Neuronal stem cell (in vitro differentiated cells): Measurements from ENCODE around the gene ARHGAP31.

ENCODE experiments used
- DNase-seq: peaks from one replicate; pipeline ENCODE4 v3.0.0-alpha.2; 2013; ENCODE audit warnings: low spot score
- H2AFZ ChIP-seq: one replicate; pipeline ENCODE4 v1.6.1; 2013; ENCODE audit warnings: mild to moderate bottlenecking, low read length, inconsistent platforms
- H2AK5ac ChIP-seq: 2 replicates; pipeline ENCODE4 v1.6.1; 2013; ENCODE audit warnings: low read depth, mild to moderate bottlenecking, inconsistent platforms, low read length, moderate library complexity, mixed read lengths
- H2BK120ac ChIP-seq: 2 replicates; pipeline ENCODE4 v1.6.1; 2013; ENCODE audit warnings: low read depth, mild to moderate bottlenecking, inconsistent platforms, low read length, moderate library complexity, mixed read lengths
- H2BK12ac ChIP-seq: one replicate; pipeline ENCODE4 v1.6.1; 2013; ENCODE audit warnings: low read length, inconsistent platforms
- H2BK15ac ChIP-seq: 2 replicates; pipeline ENCODE4 v1.6.1; 2013; ENCODE audit warnings: mild to moderate bottlenecking, low read length, inconsistent platforms, mixed read lengths
- H2BK5ac ChIP-seq: one replicate; pipeline ENCODE4 v1.6.1; 2013; ENCODE audit warnings: inconsistent platforms, mild to moderate bottlenecking, low read length, moderate library complexity
- H3K14ac ChIP-seq: one replicate; pipeline ENCODE4 v1.6.1; 2013; ENCODE audit warnings: low read length, inconsistent platforms
- H3K18ac ChIP-seq: 2 replicates; pipeline ENCODE4 v1.6.1; 2013; ENCODE audit warnings: low read length, inconsistent platforms
- H3K23ac ChIP-seq: 2 replicates; pipeline ENCODE4 v1.6.1; 2013; ENCODE audit warnings: low read depth, mild to moderate bottlenecking, mixed read lengths, low read length, inconsistent platforms; ENCODE audit not compliant: poor library complexity
- H3K27ac ChIP-seq: replicated peaks from 3 replicates; pipeline ENCODE4 v1.5.1; 2013; ENCODE audit warnings: low read length, inconsistent platforms
- H3K27me3 ChIP-seq, 3 experiments: 2 replicates each; pipeline ENCODE4 v1.6.1; 2013; ENCODE audit warnings: low read length in 3 of 3, mild to moderate bottlenecking in 2 of 3, inconsistent platforms in 1 of 3, low read depth in 1 of 3, mixed read lengths in 1 of 3, moderate library complexity in 1 of 3; ENCODE audit not compliant: control insufficient read depth in 3 of 3, insufficient read depth in 3 of 3
- H3K36me3 ChIP-seq, 2 donors: replicated peaks in 1 of 2; 2 replicates each; pipeline ENCODE4 v1.6.1; 2013; ENCODE audit warnings: low read length in 2 of 2; ENCODE audit not compliant: control insufficient read depth in 2 of 2, insufficient read depth in 2 of 2
- H3K4ac ChIP-seq: 2 replicates; pipeline ENCODE4 v1.6.1; 2013; ENCODE audit warnings: inconsistent platforms, mild to moderate bottlenecking, low read length, moderate library complexity
- H3K4me1 ChIP-seq, 2 donors: 1 replicate in 1 of 2; 2 replicates in 1 of 2; pipeline ENCODE4 v1.6.1; 2013; ENCODE audit warnings: low read length in 2 of 2, low read depth in 1 of 2; ENCODE audit not compliant: control insufficient read depth in 2 of 2, insufficient read depth in 1 of 2
- H3K4me2 ChIP-seq: one replicate; pipeline ENCODE4 v1.6.1; 2013; ENCODE audit warnings: mild to moderate bottlenecking, low read length, inconsistent platforms; ENCODE audit not compliant: insufficient read depth, poor library complexity, severe bottlenecking
- H3K4me3 ChIP-seq, 2 donors: 2 replicates each; pipeline ENCODE4 v1.5.1; 2013; ENCODE audit warnings: low read length in 2 of 2, mild to moderate bottlenecking in 2 of 2, inconsistent platforms in 1 of 2, moderate library complexity in 1 of 2
- H3K79me1 ChIP-seq: one replicate; pipeline ENCODE4 v1.6.1; 2013; ENCODE audit warnings: low read depth, mild to moderate bottlenecking, inconsistent platforms, low read length, moderate library complexity
- H3K9ac ChIP-seq: one replicate; pipeline ENCODE4 v1.6.1; 2013; ENCODE audit warnings: mild to moderate bottlenecking, low read depth, low read length, inconsistent platforms; ENCODE audit not compliant: poor library complexity
- H3K9me3 ChIP-seq, 2 donors: replicated peaks in 1 of 2; 2 replicates each; pipeline versions ENCODE3 to v1.6.1; 2013; ENCODE audit warnings: low read length in 2 of 2, mild to moderate bottlenecking in 2 of 2, inconsistent platforms in 1 of 2, low read depth in 1 of 2, mixed read lengths in 1 of 2, moderate library complexity in 1 of 2; ENCODE audit not compliant: control insufficient read depth in 2 of 2, insufficient read depth in 1 of 2
- H4K8ac ChIP-seq: one replicate; pipeline ENCODE4 v1.6.1; 2013; ENCODE audit warnings: low read depth, mild to moderate bottlenecking, inconsistent platforms, low read length, moderate library complexity
- H4K91ac ChIP-seq: one replicate; pipeline ENCODE4 v1.6.1; 2013; ENCODE audit warnings: low read length, low read depth, mild to moderate bottlenecking, inconsistent platforms; ENCODE audit not compliant: poor library complexity
- WGBS, 2 donors: extraction: QIAGEN DNeasy Blood & Tissue Kit; methylation state at CpG; one replicate each; pipeline ENCODE4 v1.1.7; 2013; ENCODE audit warnings: missing lambda C conversion rate in 2 of 2, mixed read lengths in 1 of 2; ENCODE audit not compliant: insufficient read length in 2 of 2, insufficient replicate concordance in 1 of 2; ENCODE audit errors: extremely low coverage in 2 of 2; 5-methylcytosine and 5-hydroxymethylcytosine counted together

The ARHGAP31 gene

GRCh38 chr3:119416873-119417272 lies 122.7 kb downstream of the ARHGAP31 start:
- Histone ChIP-seq H4K8ac (no peak overlapping the region), H3K4ac (no peak overlapping the region), H4K91ac (no peak overlapping the region), H3K4me3 (no peak overlapping the region), H3K23ac (no peak overlapping the region), H3K27ac (no peak overlapping the region), H2BK12ac (no peak overlapping the region), H2BK120ac (no peak overlapping the region), H2BK15ac (no peak overlapping the region), H3K4me1 (no peaks in the 10 kb centered on the region), H3K4me2 (no peak overlapping the region), H3K27me3 (no peaks in the 10 kb centered on the region), H3K9ac (no peak overlapping the region), H3K36me3 (no peaks in the 10 kb centered on the region), H2BK5ac (no peak overlapping the region), H2AFZ (no peak overlapping the region), H3K9me3 (no peaks in the 10 kb centered on the region), H3K14ac (no peak overlapping the region), H2AK5ac (no peak overlapping the region), H3K79me1 (no peaks in the 10 kb centered on the region), H3K18ac (no peak overlapping the region)
- no CpG with 5 or more reads among the region's 1 CpG for WGBS, 2 donors
- DNase-seq: no peak

GRCh38 chr3:119417771-119418512 lies 123.8 kb downstream of the ARHGAP31 start:
- Histone ChIP-seq H3K9ac (no peak overlapping the region), H3K27ac (no peak overlapping the region), H2BK120ac (no peak overlapping the region), H2AK5ac (no peak overlapping the region), H3K36me3 (no peaks in the 10 kb centered on the region), H4K91ac (no peak overlapping the region), H3K4ac (no peak overlapping the region), H2BK5ac (no peak overlapping the region), H4K8ac (no peak overlapping the region), H3K18ac (no peak overlapping the region), H2BK12ac (no peak overlapping the region), H3K23ac (no peak overlapping the region), H3K14ac (no peak overlapping the region), H3K4me1 (no peaks in the 10 kb centered on the region), H2AFZ (no peak overlapping the region), H2BK15ac (no peak overlapping the region), H3K79me1 (no peaks in the 10 kb centered on the region), H3K4me3 (no peak overlapping the region), H3K4me2 (no peak overlapping the region), H3K9me3 (no peaks in the 10 kb centered on the region), H3K27me3 (no peaks in the 10 kb centered on the region)
- WGBS, 2 donors: no CpG with 5 or more reads among the region's 8 CpGs
- DNase-seq: no peak

GRCh38 chr3:119418641-119419040 lies 124.5 kb downstream of the ARHGAP31 start:
- Histone ChIP-seq H3K14ac (no peak overlapping the region), H4K91ac (no peak overlapping the region), H3K27ac (no peak overlapping the region), H3K4me1 (no peaks in the 10 kb centered on the region), H3K4me3 (no peak overlapping the region), H3K79me1 (no peaks in the 10 kb centered on the region), H3K4ac (no peak overlapping the region), H2AFZ (no peak overlapping the region), H2BK15ac (no peak overlapping the region), H2AK5ac (no peak overlapping the region), H3K18ac (no peak overlapping the region), H3K9me3 (no peaks in the 10 kb centered on the region), H4K8ac (no peak overlapping the region), H2BK12ac (no peak overlapping the region), H3K27me3 (no peaks in the 10 kb centered on the region), H2BK5ac (no peak overlapping the region), H3K36me3 (no peaks in the 10 kb centered on the region), H2BK120ac (no peak overlapping the region), H3K23ac (no peak overlapping the region), H3K9ac (no peak overlapping the region), H3K4me2 (no peak overlapping the region)
- DNase-seq: no peak

GRCh38 chr3:119420196-119420595 lies 126.0 kb downstream of the ARHGAP31 start:
- H3K9me3 ChIP-seq: no peaks in the 10 kb centered on the region
- H3K9ac ChIP-seq: no peak overlapping the region
- no peak overlapping the region for H2AK5ac ChIP-seq
- H3K23ac ChIP-seq: no peak overlapping the region
- H2BK15ac ChIP-seq: no peak overlapping the region
- H4K91ac ChIP-seq: no peak overlapping the region
- no peak overlapping the region for H2AFZ ChIP-seq
- no peak overlapping the region for H2BK5ac ChIP-seq
- no CpG with 5 or more reads among the region's 2 CpGs for WGBS, 2 donors
- H2BK120ac ChIP-seq: no peak overlapping the region
- no peak overlapping the region for H4K8ac ChIP-seq
- no peaks in the 10 kb centered on the region for H3K36me3 ChIP-seq
- no peak for DNase-seq
- no peak overlapping the region for H2BK12ac ChIP-seq
- no peaks in the 10 kb centered on the region for H3K4me1 ChIP-seq
- H3K27ac ChIP-seq: no peak overlapping the region
- H3K18ac ChIP-seq: no peak overlapping the region
- no peak overlapping the region for H3K4me2 ChIP-seq
- H3K27me3 ChIP-seq: no peaks in the 10 kb centered on the region
- no peak overlapping the region for H3K14ac ChIP-seq
- H3K4ac ChIP-seq: no peak overlapping the region
- no peaks in the 10 kb centered on the region for H3K79me1 ChIP-seq
- H3K4me3 ChIP-seq: no peak overlapping the region
